Skeletal muscle cell (primary cell): ENCODE data around the gene MTM1.

Experiments used
- DNase-seq: peaks from one replicate; pipeline ENCODE4 v3.0.0-alpha.2; 2010; ENCODE audit warnings: low read depth
- H3K4me3 ChIP-seq: 2 replicates; pipeline ENCODE4 v1.5.1; 2011; ENCODE audit warnings: low read depth, mild to moderate bottlenecking, control low read depth, low read length, moderate library complexity

The MTM1 gene

GRCh38 chrX:150696331-150696730, 127.9 kb downstream of the MTM1 start:
- DNase-seq = no peak
- H3K4me3 ChIP-seq = no peak overlapping the region

GRCh38 chrX:150696866-150697265, 128.4 kb downstream of the MTM1 start:
- DNase-seq = no peak
- no peak overlapping the region for H3K4me3 ChIP-seq

- DNase-seq = no peak
- H3K4me3 ChIP-seq = no peak overlapping the region
Measured at GRCh38 chrX:150697641-150698040, 129.2 kb downstream of the MTM1 start.

GRCh38 chrX:150698981-150699380, 130.6 kb downstream of the MTM1 start:
- H3K4me3 ChIP-seq = no peak overlapping the region
- no peak for DNase-seq

GRCh38 chrX:150700107-150700506, 131.7 kb downstream of the MTM1 start:
- no peak for DNase-seq
- no peak overlapping the region for H3K4me3 ChIP-seq

- H3K4me3 ChIP-seq = no peak overlapping the region
- DNase-seq = no peak
Measured at GRCh38 chrX:150701377-150701776, 133.0 kb downstream of the MTM1 start.

GRCh38 chrX:150702966-150703694, 134.7 kb downstream of the MTM1 start:
- DNase-seq = no peak
- no peak overlapping the region for H3K4me3 ChIP-seq

- H3K4me3 ChIP-seq = no peak overlapping the region
- no peak for DNase-seq
Measured at GRCh38 chrX:150703695-150703974, 135.2 kb downstream of the MTM1 start.

GRCh38 chrX:150704030-150704613, 135.7 kb downstream of the MTM1 start:
- no peak for DNase-seq
- no peak overlapping the region for H3K4me3 ChIP-seq

GRCh38 chrX:150712619-150713018, 144.2 kb downstream of the MTM1 start:
- no peak overlapping the region for H3K4me3 ChIP-seq
- DNase-seq = no peak

- DNase-seq = no peak
- H3K4me3 ChIP-seq = no peak overlapping the region
Measured at GRCh38 chrX:150715184-150715583, 146.8 kb downstream of the MTM1 start.

- DNase-seq = no peak
- no peak overlapping the region for H3K4me3 ChIP-seq
Measured at GRCh38 chrX:150719621-150720020, 151.2 kb downstream of the MTM1 start.
